Activated T-cell treated with anti-CD3 and anti-CD28 coated beads, Interleukin-2, amount 50 U/mL, for 24 hours (primary cell): ENCODE measurements around the gene ITGB1.
"Not testable (repeated sequence)": the region's sequence is repeated elsewhere in the genome, so short reads cannot be mapped to it uniquely, and the experiment has no call there.

Experiments
- DNase-seq: peaks from one replicate; pipeline ENCODE4 v3.0.0-alpha.2; 2020
- H3K27ac Mint-ChIP-seq: 2 replicates; pipeline ENCODE4 v1.8.0; 2020; ENCODE audit warnings: mild to moderate bottlenecking, mixed read lengths
- H3K27me3 Mint-ChIP-seq: 2 replicates; pipeline ENCODE4 v1.8.0; 2020; ENCODE audit warnings: mixed read lengths
- H3K36me3 Mint-ChIP-seq: 2 replicates; pipeline ENCODE4 v1.8.0; 2020; ENCODE audit warnings: low read depth, mixed read lengths
- H3K4me1 Mint-ChIP-seq: 2 replicates; pipeline ENCODE4 v1.8.0; 2020; ENCODE audit warnings: low read depth, mixed read lengths
- H3K4me3 Mint-ChIP-seq: 2 replicates; pipeline ENCODE4 v1.8.0; 2020; ENCODE audit warnings: mild to moderate bottlenecking, moderate library complexity, mixed read lengths
- H3K9me3 Mint-ChIP-seq: 2 replicates; pipeline ENCODE4 v1.8.0; 2020; ENCODE audit warnings: mixed read lengths

The ITGB1 gene

GRCh38 chr10:32985341-32985764 is 27.3 kb upstream of the ITGB1 start:
- Mint-ChIP-seq H3K4me1 (peaks cover 31% of the 10 kb centered on the region), H3K36me3 (peaks cover 2% of the 10 kb centered on the region), H3K27me3 (no peaks in the 10 kb centered on the region), H3K4me3 (no peak overlapping the region), H3K9me3 (no peaks in the 10 kb centered on the region), H3K27ac (no peak overlapping the region)
- no peak for DNase-seq

- Mint-ChIP-seq H3K4me3 (no peak overlapping the region), H3K36me3 (peaks cover 2% of the 10 kb centered on the region), H3K4me1 (peaks cover 34% of the 10 kb centered on the region), H3K27me3 (no peaks in the 10 kb centered on the region), H3K9me3 (no peaks in the 10 kb centered on the region), H3K27ac (no peak overlapping the region)
- no peak for DNase-seq
These were observed 26.1 kb upstream of the ITGB1 start for GRCh38 chr10:32984003-32984600.

- H3K27ac Mint-ChIP-seq = peak overlapping the region; percentile 34
- no peak for DNase-seq
- peaks cover 34% of the 10 kb centered on the region for H3K4me1 Mint-ChIP-seq
- no peak overlapping the region for H3K4me3 Mint-ChIP-seq
- peaks cover 2% of the 10 kb centered on the region for H3K36me3 Mint-ChIP-seq
- no peaks in the 10 kb centered on the region for H3K9me3 Mint-ChIP-seq
- H3K27me3 Mint-ChIP-seq = no peaks in the 10 kb centered on the region
These were observed 25.2 kb upstream of the ITGB1 start for GRCh38 chr10:32982911-32983909.

- Mint-ChIP-seq H3K9me3 (no peaks in the 10 kb centered on the region), H3K27ac (no peak overlapping the region), H3K36me3 (peaks cover 2% of the 10 kb centered on the region), H3K4me1 (peaks cover 34% of the 10 kb centered on the region), H3K27me3 (no peaks in the 10 kb centered on the region), H3K4me3 (no peak overlapping the region)
- DNase-seq = no peak
These were observed 24.3 kb upstream of the ITGB1 start for GRCh38 chr10:32982293-32982709.

- no peaks in the 10 kb centered on the region for H3K27me3 Mint-ChIP-seq
- DNase-seq = no peak
- peaks cover 2% of the 10 kb centered on the region for H3K36me3 Mint-ChIP-seq
- H3K4me1 Mint-ChIP-seq = peaks cover 34% of the 10 kb centered on the region
- no peak overlapping the region for H3K4me3 Mint-ChIP-seq
- no peak overlapping the region for H3K27ac Mint-ChIP-seq
- no peaks in the 10 kb centered on the region for H3K9me3 Mint-ChIP-seq
These were observed 23.7 kb upstream of the ITGB1 start for GRCh38 chr10:32981760-32982159.

- DNase-seq = peak; percentile 87
- peak overlapping the region; percentile 89 for H3K4me3 Mint-ChIP-seq
- peaks cover 2% of the 10 kb centered on the region for H3K36me3 Mint-ChIP-seq
- no peaks in the 10 kb centered on the region for H3K27me3 Mint-ChIP-seq
- H3K9me3 Mint-ChIP-seq = no peaks in the 10 kb centered on the region
- H3K27ac Mint-ChIP-seq = peak overlapping the region; percentile 97
- H3K4me1 Mint-ChIP-seq = peaks cover 34% of the 10 kb centered on the region
These were observed 22.8 kb upstream of the ITGB1 start for GRCh38 chr10:32980558-32981468.

GRCh38 chr10:32980242-32980557 is 22.2 kb upstream of the ITGB1 start:
- Mint-ChIP-seq H3K27ac (peak overlapping the region; percentile 97), H3K27me3 (no peaks in the 10 kb centered on the region), H3K9me3 (no peaks in the 10 kb centered on the region), H3K36me3 (peaks cover 2% of the 10 kb centered on the region), H3K4me3 (peak overlapping the region; percentile 89), H3K4me1 (peaks cover 34% of the 10 kb centered on the region)
- no peak for DNase-seq

GRCh38 chr10:32979719-32980118 is 21.7 kb upstream of the ITGB1 start:
- H3K27ac Mint-ChIP-seq, H3K4me3 Mint-ChIP-seq, H3K9me3 Mint-ChIP-seq, DNase-seq, H3K27me3 Mint-ChIP-seq, H3K36me3 Mint-ChIP-seq: not testable (repeated sequence)
- H3K4me1 Mint-ChIP-seq = peaks cover 34% of the 10 kb centered on the region

- Mint-ChIP-seq H3K36me3 (peaks cover 2% of the 10 kb centered on the region), H3K9me3 (no peaks in the 10 kb centered on the region), H3K4me1 (peaks cover 34% of the 10 kb centered on the region), H3K27me3 (no peaks in the 10 kb centered on the region), H3K4me3 (no peak overlapping the region), H3K27ac (no peak overlapping the region)
- DNase-seq = no peak
These were observed 21.0 kb upstream of the ITGB1 start for GRCh38 chr10:32979041-32979440.

GRCh38 chr10:32977846-32978809 is 20.1 kb upstream of the ITGB1 start:
- H3K27me3 Mint-ChIP-seq, H3K36me3 Mint-ChIP-seq, H3K27ac Mint-ChIP-seq, H3K9me3 Mint-ChIP-seq, H3K4me3 Mint-ChIP-seq, DNase-seq: not testable (repeated sequence)
- H3K4me1 Mint-ChIP-seq = peaks cover 30% of the 10 kb centered on the region

- no peak overlapping the region for H3K4me3 Mint-ChIP-seq
- H3K27ac Mint-ChIP-seq = no peak overlapping the region
- H3K4me1 Mint-ChIP-seq = peaks cover 26% of the 10 kb centered on the region
- no peaks in the 10 kb centered on the region for H3K9me3 Mint-ChIP-seq
- DNase-seq = no peak
- no peaks in the 10 kb centered on the region for H3K27me3 Mint-ChIP-seq
- peaks cover 2% of the 10 kb centered on the region for H3K36me3 Mint-ChIP-seq
These were observed 18.3 kb upstream of the ITGB1 start for GRCh38 chr10:32976338-32976737.

- H3K4me3 Mint-ChIP-seq = no peak overlapping the region
- no peak overlapping the region for H3K27ac Mint-ChIP-seq
- H3K27me3 Mint-ChIP-seq = no peaks in the 10 kb centered on the region
- no peaks in the 10 kb centered on the region for H3K9me3 Mint-ChIP-seq
- H3K36me3 Mint-ChIP-seq = no peaks in the 10 kb centered on the region
- no peak for DNase-seq
- peaks cover 18% of the 10 kb centered on the region for H3K4me1 Mint-ChIP-seq
These were observed 14.9 kb upstream of the ITGB1 start for GRCh38 chr10:32972929-32973328.

- Mint-ChIP-seq H3K27ac (no peak overlapping the region), H3K4me1 (peaks cover 18% of the 10 kb centered on the region), H3K9me3 (no peaks in the 10 kb centered on the region), H3K36me3 (no peaks in the 10 kb centered on the region), H3K4me3 (no peak overlapping the region), H3K27me3 (no peaks in the 10 kb centered on the region)
- no peak for DNase-seq
These were observed 14.4 kb upstream of the ITGB1 start for GRCh38 chr10:32972460-32972859.
